Measurements from ENCODE around the gene INIP. TPM values are rescaled to one million over a fixed set of nuclear protein-coding genes. Genes with fewer than 3 reads are reported as not detected.

INIP gene
- total and polyA plus RNA-seq, 2 of the 13 experiments (the other 11 are each of a cell fraction or from before 2014, with no cell fraction given) = 13.6 to 28.6 TPM

GRCh38 chr9:112750016-112750763 is 32.3 kb upstream of the INIP start, which contains the start of gene SNX30 (continued):
- TF ChIP-seq REST (IDR thresholded peaks at IDR 0.05; ENCODE audit: borderline replicate concordance in 1 of 2, low read depth in 1 of 2, low read length in 2 of 2) (peak in 1 of 2 experiments; percentile 51; a peak in 1 of 4 replicates), RELA (CRISPR knock-in tag; IDR thresholded peaks at IDR 0.05) (no peak), CHD2 (IDR thresholded peaks at IDR 0.05; ENCODE audit: low read depth, low read length) (no peak), ZSCAN20 (CRISPR knock-in tag; IDR thresholded peaks at IDR 0.05; ENCODE audit: borderline replicate concordance) (no peak), MXD4 (CRISPR knock-in tag; IDR thresholded peaks at IDR 0.05) (peak; percentile 42; the same call in 1 of the 2 replicates), HOXA3 (CRISPR knock-in tag; IDR thresholded peaks at IDR 0.05) (peak; percentile 80), ZNF788 (CRISPR knock-in tag; IDR thresholded peaks at IDR 0.05; ENCODE audit: borderline replicate concordance) (peak; percentile 72; the same call in 1 of the 2 replicates), BORCS8-MEF2B (CRISPR knock-in tag; IDR thresholded peaks at IDR 0.05) (peak; percentile 68; the same call in 1 of the 2 replicates), ADNP (CRISPR knock-in tag; IDR thresholded peaks at IDR 0.05) (no peak), ZNF7 (CRISPR knock-in tag; IDR thresholded peaks at IDR 0.05) (peak; percentile 53; the same call in 1 of the 2 replicates), NKX3-1 (CRISPR knock-in tag; IDR thresholded peaks at IDR 0.05) (no peak), MED1 (CRISPR knock-in tag; IDR thresholded peaks at IDR 0.05) (peak; percentile 72; the same call in 1 of the 2 replicates), ZMAT5 (CRISPR knock-in tag; IDR thresholded peaks at IDR 0.05; ENCODE audit: borderline replicate concordance, low read depth) (no peak), ZNF607 (CRISPR knock-in tag; IDR thresholded peaks at IDR 0.05; ENCODE audit: borderline replicate concordance) (peak; percentile 71; the same call in 1 of the 2 replicates), ZBTB3 (CRISPR knock-in tag; IDR thresholded peaks at IDR 0.05; ENCODE audit: borderline replicate concordance, low read depth) (no peak)
- TF ChIP-seq, protein P1, sequence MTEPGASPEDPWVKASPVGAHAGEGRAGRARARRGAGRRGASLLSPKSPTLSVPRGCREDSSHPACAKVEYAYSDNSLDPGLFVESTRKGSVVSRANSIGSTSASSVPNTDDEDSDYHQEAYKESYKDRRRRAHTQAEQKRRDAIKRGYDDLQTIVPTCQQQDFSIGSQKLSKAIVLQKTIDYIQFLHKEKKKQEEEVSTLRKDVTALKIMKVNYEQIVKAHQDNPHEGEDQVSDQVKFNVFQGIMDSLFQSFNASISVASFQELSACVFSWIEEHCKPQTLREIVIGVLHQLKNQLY (CRISPR knock-in tag; IDR thresholded peaks at IDR 0.05) = peak; percentile 59; the same call in 1 of the 2 replicates
- TF ChIP-seq, protein P2, sequence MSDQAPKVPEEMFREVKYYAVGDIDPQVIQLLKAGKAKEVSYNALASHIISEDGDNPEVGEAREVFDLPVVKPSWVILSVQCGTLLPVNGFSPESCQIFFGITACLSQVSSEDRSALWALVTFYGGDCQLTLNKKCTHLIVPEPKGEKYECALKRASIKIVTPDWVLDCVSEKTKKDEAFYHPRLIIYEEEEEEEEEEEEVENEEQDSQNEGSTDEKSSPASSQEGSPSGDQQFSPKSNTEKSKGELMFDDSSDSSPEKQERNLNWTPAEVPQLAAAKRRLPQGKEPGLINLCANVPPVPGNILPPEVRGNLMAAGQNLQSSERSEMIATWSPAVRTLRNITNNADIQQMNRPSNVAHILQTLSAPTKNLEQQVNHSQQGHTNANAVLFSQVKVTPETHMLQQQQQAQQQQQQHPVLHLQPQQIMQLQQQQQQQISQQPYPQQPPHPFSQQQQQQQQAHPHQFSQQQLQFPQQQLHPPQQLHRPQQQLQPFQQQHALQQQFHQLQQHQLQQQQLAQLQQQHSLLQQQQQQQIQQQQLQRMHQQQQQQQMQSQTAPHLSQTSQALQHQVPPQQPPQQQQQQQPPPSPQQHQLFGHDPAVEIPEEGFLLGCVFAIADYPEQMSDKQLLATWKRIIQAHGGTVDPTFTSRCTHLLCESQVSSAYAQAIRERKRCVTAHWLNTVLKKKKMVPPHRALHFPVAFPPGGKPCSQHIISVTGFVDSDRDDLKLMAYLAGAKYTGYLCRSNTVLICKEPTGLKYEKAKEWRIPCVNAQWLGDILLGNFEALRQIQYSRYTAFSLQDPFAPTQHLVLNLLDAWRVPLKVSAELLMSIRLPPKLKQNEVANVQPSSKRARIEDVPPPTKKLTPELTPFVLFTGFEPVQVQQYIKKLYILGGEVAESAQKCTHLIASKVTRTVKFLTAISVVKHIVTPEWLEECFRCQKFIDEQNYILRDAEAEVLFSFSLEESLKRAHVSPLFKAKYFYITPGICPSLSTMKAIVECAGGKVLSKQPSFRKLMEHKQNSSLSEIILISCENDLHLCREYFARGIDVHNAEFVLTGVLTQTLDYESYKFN (CRISPR knock-in tag; conservative IDR thresholded peaks at IDR 0.05) = peak; percentile 46
- TF ChIP-seq, protein P3, sequence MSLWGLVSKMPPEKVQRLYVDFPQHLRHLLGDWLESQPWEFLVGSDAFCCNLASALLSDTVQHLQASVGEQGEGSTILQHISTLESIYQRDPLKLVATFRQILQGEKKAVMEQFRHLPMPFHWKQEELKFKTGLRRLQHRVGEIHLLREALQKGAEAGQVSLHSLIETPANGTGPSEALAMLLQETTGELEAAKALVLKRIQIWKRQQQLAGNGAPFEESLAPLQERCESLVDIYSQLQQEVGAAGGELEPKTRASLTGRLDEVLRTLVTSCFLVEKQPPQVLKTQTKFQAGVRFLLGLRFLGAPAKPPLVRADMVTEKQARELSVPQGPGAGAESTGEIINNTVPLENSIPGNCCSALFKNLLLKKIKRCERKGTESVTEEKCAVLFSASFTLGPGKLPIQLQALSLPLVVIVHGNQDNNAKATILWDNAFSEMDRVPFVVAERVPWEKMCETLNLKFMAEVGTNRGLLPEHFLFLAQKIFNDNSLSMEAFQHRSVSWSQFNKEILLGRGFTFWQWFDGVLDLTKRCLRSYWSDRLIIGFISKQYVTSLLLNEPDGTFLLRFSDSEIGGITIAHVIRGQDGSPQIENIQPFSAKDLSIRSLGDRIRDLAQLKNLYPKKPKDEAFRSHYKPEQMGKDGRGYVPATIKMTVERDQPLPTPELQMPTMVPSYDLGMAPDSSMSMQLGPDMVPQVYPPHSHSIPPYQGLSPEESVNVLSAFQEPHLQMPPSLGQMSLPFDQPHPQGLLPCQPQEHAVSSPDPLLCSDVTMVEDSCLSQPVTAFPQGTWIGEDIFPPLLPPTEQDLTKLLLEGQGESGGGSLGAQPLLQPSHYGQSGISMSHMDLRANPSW (CRISPR knock-in tag; IDR thresholded peaks at IDR 0.05; ENCODE audit: borderline replicate concordance) = no peak
